NK-92 treated with Interleukin-12 subunit alpha and Interleukin-12 subunit beta, amount 100 ng/mL, for 24 hours (cell line): ENCODE data around the gene NGRN.

Experiments used
- DNase-seq: peaks from one replicate; lab custom pipeline; 2025; lab: John Stamatoyannopoulos, UW

NGRN gene, protein sequence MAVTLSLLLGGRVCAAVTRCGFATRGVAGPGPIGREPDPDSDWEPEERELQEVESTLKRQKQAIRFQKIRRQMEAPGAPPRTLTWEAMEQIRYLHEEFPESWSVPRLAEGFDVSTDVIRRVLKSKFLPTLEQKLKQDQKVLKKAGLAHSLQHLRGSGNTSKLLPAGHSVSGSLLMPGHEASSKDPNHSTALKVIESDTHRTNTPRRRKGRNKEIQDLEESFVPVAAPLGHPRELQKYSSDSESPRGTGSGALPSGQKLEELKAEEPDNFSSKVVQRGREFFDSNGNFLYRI

DNA sequence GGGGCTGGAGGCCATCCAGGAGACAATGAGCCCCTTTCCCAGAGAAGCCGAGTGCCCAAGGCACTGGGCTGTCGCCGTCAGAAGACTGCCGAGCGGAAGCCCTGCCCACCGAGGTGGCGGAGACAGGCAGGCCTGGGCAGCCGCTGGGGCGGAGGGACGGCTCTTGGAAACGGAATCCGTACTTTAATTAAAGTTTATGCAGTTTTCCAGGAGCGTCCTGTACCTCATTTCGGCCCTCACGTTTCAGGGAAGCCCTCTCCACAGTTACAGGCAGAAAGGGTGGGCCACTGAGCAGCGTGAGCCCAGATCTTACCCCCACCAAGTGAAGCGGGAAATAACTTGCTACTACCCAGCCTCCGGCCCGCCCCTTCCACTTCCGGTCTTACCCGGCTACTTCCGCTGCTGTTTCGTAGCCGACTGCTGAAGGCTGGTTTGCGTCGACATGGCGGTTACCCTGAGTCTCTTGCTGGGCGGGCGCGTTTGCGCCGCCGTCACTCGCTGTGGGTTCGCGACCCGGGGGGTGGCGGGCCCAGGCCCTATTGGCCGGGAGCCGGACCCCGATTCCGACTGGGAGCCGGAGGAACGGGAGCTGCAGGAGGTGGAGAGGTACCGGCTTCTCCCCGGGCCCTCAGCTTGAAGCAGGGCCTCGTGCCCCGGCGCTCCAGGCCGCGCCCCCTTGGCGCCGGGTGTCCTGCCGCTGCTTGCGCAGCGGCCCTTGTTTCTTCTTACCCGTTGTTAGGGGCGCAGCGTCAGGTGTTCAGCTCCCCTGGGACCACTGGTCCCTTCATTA, at the start of gene NGRN:
NGRN (plus strand) TSS at position 402 of the 790 bp plus-strand sequence; CDS start at position 443, 41 bp downstream.
- peak; percentile 89 for DNase-seq

DNA sequence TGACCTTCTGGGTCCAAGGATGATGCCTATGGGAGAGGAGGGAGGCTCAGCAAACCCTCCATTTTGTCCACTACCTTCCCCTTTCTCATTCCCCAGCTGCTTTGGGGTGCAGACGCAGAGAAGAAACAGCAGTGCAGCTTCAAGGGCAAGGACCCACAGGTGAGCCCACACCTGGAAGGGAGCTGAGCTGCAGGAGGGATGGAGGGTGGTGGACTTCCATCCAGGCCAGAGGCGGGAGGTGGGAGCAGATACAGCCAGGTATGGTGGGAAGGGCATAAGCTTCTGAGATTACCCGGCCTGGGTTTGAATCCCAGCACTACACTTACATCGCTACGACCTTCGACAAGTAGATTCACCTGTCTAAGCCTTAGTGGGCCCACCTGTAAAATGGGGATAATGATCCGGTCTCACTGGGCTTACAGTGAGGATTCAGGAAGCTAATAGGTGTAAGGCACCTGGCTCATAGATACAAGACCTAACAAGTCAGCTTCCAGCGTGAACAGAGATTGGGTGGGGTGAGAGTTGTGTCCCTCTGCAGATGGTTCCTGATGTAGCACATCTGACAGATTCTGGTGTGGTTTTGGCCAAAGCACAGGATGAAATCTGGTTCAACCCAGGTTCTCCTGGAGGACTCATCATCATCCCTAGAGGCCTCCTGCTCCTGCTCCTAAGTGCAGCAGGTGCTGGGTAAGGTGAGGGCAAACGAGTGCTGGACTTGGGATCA, 47.6 kb upstream of the NGRN start:
- no peak for DNase-seq

GRCh38 chr15:90219421-90220141, 45.9 kb upstream of the NGRN start:
- DNase-seq, result no peak

DNA sequence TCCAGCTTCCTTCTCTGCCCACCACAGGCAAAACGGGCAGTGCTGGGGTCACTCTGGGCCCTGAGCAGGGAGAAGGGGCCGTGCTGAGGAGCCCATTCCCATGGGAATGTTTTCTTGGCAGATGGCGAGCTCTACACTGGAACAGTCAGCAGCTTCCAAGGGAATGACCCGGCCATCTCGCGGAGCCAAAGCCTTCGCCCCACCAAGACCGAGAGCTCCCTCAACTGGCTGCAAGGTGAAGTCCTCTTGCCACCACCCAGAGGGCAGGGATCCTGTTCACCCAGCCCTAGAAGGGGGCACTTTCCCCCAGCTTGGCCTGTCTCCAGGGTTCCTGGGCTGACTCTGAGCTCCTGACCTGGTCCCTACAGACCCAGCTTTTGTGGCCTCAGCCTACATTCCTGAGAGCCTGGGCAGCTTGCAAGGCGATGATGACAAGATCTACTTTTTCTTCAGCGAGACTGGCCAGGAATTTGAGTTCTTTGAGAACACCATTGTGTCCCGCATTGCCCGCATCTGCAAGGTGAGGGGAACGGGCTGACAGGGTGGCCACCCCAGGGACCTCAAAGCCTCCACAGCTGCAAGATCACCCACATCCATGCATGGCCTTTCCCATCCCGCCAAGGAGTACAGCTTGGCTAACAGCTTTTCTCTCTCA, 44.1 kb upstream of the NGRN start:
- peak; percentile 24 for DNase-seq

DNA sequence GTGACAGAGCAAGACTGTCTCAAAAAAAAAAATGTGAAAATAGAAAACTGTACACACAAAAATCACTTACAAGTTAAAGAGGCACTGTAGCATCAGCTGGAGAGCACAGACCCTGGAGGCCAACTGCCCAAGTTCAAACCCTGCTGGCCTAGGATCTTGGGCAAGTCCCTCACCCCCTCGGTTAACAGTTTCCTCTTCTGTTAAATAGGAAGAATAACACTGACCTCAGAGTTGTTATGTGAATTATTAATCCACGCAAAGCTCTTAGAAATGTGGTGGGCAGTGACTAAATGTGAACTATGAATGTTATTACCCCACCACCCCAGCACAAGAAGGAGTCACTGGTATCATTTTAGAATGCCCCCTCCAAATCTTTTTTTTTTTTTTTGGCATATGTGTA, 42.9 kb upstream of the NGRN start:
- no peak for DNase-seq

- DNase-seq, result no peak
These were observed 41.9 kb upstream of the NGRN start for GRCh38 chr15:90223441-90224165.

- DNase-seq, result no peak
These were observed 40.4 kb upstream of the NGRN start for GRCh38 chr15:90225047-90225446.

DNA sequence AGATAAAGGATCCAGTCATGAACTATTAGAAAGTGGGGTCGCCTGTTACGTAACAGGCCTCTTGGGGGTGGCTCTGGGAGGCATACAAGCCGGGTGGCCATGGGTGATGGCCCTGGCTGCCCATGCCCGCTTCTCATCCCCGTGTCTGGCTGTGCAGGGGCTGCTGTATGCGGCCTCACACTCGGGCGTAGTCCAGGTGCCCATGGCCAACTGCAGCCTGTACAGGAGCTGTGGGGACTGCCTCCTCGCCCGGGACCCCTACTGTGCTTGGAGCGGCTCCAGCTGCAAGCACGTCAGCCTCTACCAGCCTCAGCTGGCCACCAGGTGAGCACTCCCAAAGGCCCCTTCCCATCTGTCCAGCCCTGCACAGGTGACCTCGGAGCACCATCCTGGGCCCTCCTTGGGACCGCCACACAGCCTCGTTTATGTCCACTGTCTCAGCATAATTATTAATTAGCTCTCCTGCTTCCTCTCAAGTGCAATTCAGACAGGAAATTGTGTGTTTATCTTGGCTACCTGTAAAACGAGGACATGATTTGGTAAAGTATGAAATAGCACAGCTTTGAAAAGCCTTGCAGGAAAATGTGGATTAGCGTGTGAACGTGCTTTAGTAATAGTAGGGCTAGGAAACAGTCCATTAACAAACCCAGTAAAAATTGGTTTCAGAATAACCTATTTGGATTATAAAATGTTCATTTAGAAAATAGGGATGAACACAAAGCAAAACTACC, 39.8 kb upstream of the NGRN start:
- DNase-seq, result no peak

GRCh38 chr15:90227336-90227735, 38.1 kb upstream of the NGRN start:
- DNase-seq, result no peak

DNA sequence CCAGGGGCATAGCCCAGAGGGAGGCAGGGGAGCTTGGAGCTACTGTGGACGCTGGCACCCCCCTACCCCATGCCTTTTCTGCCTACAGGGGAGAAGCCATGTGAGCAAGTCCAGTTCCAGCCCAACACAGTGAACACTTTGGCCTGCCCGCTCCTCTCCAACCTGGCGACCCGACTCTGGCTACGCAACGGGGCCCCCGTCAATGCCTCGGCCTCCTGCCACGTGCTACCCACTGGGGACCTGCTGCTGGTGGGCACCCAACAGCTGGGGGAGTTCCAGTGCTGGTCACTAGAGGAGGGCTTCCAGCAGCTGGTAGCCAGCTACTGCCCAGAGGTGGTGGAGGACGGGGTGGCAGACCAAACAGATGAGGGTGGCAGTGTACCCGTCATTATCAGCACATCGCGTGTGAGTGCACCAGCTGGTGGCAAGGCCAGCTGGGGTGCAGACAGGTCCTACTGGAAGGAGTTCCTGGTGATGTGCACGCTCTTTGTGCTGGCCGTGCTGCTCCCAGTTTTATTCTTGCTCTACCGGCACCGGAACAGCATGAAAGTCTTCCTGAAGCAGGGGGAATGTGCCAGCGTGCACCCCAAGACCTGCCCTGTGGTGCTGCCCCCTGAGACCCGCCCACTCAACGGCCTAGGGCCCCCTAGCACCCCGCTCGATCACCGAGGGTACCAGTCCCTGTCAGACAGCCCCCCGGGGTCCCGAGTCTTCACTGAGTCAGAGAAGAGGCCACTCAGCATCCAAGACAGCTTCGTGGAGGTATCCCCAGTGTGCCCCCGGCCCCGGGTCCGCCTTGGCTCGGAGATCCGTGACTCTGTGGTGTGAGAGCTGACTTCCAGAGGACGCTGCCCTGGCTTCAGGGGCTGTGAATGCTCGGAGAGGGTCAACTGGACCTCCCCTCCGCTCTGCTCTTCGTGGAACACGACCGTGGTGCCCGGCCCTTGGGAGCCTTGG, 37.4 kb upstream of the NGRN start:
- DNase-seq, result no peak

DNA sequence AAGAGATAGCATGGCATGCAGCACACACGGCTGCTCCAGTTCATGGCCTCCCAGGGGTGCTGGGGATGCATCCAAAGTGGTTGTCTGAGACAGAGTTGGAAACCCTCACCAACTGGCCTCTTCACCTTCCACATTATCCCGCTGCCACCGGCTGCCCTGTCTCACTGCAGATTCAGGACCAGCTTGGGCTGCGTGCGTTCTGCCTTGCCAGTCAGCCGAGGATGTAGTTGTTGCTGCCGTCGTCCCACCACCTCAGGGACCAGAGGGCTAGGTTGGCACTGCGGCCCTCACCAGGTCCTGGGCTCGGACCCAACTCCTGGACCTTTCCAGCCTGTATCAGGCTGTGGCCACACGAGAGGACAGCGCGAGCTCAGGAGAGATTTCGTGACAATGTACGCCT, 36.5 kb upstream of the NGRN start:
- DNase-seq, result no peak

- no peak for DNase-seq
These were observed 35.4 kb upstream of the NGRN start for GRCh38 chr15:90230071-90230494.

- DNase-seq, result no peak
These were observed 34.9 kb upstream of the NGRN start for GRCh38 chr15:90230610-90231009.

DNA sequence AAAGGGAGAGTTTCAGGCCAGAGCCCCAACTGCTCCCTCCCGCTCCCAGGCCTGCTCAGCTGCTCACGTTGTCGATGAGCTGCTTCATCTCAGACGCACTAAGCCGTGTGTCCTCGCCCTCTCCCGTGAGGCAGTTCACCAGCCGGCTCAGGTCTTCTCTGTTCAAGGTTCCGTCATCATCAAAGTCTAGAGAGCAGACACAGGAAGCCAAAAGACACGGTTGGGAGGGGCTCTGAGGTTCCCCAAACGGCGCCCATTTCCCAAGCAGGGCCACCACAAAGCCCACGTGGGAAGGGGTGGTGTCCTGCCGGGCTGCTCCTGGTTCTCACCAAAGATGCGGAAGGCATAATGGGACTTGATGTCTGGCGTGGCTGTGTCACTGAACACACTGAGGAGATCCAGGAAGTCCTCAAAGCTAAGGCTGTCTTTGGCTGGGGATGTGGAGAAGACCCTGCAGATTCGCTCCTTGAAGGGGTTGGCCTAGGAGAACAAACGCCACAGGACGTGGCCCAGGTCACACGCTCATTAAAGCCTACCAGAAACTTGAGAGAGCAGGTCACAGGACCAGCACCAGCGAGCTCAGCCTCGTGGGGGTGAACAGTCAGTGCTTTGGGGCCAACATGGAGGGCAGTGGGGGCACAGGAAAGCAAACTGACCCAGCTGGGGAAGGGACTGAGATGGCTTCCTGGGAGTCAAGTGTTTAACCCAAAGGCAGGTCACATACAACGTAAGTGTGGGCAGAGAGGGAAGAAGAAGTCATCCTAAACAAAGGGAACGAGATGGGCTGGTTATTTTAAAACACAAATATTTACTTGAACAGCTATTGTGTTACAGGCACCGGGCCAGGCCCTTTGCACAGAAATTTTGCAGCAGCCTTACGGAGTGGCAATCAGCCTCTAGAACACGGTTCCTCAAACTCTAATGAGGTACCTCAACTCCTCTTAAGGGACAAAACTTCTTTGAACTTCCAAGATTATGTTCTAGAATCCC, 34.1 kb upstream of the NGRN start:
- no peak for DNase-seq

GRCh38 chr15:90232196-90232595, 33.3 kb upstream of the NGRN start:
- no peak for DNase-seq

DNA sequence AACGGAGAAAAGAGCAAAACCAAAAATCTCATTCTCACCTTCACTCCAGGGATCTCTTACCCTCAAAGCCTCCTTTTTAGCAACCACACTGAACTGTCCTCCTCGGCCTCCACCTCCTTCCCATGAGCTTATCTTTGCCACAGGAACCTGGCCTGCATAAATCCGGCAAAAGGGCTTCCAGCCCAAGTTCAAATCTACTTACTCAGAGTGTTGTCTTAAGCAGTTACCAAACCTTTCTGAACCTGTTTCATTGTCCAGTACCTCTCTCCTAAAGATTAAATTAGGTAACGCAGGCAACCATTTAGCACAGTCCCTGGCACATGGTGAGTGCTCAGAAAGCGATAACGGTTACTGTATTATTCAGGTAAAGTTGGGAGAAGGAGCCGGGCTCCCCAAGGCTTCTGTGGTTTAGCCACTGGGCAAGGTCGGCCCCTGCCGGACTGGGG, 32.5 kb upstream of the NGRN start:
- no peak for DNase-seq

DNA sequence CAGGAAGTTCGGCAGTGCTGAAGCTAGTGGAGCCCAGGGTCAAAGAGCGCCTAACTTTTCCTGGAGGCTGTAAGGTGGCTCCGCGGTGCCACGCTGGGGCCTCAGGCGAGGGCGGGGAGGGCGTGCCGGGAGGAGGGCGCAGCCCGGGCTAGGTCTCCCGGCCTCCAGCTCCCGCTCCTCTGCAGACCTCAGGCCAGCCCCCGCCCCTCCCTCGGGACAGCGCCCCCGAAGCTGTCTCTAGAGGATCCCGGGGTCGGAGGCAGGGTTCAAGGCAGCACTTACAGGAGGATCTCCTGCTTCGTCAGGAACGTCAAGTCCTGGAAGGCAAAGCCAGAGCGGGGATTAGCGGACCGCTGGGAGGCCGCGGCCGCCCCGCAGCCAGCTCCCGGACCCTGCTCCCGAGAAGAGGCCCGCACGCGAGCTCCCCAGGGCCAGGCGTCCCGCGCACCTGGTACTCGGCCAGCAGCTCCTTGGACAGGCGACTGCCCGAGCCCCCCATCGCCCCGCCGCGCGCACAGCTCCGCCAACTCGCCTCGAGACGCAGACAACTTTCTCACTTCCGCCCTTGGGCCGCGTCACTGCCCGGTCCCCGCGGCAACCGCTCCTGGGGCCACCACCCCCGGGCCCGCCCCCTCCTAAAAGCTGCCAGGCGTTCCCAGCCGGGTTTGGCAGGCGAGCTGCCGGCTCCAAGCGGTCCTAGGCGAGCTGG, 31.9 kb upstream of the NGRN start, which contains the start of gene CIB1:
CIB1 (minus strand) TSS at position 555 of the 709 bp plus-strand sequence; CDS start at position 499, 56 bp downstream.
- peak; percentile 99 for DNase-seq
